GM13976 (cell line): ENCODE data around the gene TMEM131.

Experiments
- DNase-seq: peaks from one replicate; pipeline ENCODE4 v3.0.0; 2012; ENCODE audit warnings: low spot score
- in situ Hi-C: fragments of 300-500 bp; cut with MboI; formaldehyde crosslinking; loops from one replicate; pipeline ENCODE4 v1.12.0; 2022; ENCODE audit warnings: low sequenced_read_pairs, mixed read lengths, inconsistent platforms; ENCODE audit not compliant: unreplicated experiment
- TF ChIP-seq, protein P1 (sequence below): IDR thresholded peaks from 2 replicates; pipeline ENCODE4 v1.5.1; 2012; ENCODE audit warnings: borderline replicate concordance, mild to moderate bottlenecking; ENCODE audit not compliant: insufficient read depth; ENCODE audit errors: extremely low read depth, missing control alignments, control extremely low read depth

The TMEM131 gene

GRCh38 chr2:97718942-97719341 is 276.8 kb downstream of the TMEM131 start:
- TF ChIP-seq, protein P1, sequence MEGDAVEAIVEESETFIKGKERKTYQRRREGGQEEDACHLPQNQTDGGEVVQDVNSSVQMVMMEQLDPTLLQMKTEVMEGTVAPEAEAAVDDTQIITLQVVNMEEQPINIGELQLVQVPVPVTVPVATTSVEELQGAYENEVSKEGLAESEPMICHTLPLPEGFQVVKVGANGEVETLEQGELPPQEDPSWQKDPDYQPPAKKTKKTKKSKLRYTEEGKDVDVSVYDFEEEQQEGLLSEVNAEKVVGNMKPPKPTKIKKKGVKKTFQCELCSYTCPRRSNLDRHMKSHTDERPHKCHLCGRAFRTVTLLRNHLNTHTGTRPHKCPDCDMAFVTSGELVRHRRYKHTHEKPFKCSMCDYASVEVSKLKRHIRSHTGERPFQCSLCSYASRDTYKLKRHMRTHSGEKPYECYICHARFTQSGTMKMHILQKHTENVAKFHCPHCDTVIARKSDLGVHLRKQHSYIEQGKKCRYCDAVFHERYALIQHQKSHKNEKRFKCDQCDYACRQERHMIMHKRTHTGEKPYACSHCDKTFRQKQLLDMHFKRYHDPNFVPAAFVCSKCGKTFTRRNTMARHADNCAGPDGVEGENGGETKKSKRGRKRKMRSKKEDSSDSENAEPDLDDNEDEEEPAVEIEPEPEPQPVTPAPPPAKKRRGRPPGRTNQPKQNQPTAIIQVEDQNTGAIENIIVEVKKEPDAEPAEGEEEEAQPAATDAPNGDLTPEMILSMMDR, result no peak
- no peak for DNase-seq

GRCh38 chr2:97718051-97718882 is 277.5 kb downstream of the TMEM131 start:
- in situ Hi-C loops, result no loop called here
- peak; percentile 77 for DNase-seq

More at GRCh38 chr2:97718942-97719341, 276.8 kb downstream of the TMEM131 start:
- in situ Hi-C loops, result no loop called here

GRCh38 chr2:97717613-97717995 is 278.1 kb downstream of the TMEM131 start:
- TF ChIP-seq, protein P1, result no peak
- in situ Hi-C loops, result no loop called here
- no peak for DNase-seq

More at GRCh38 chr2:97718051-97718882, 277.5 kb downstream of the TMEM131 start:
- TF ChIP-seq, protein P1, result no peak

DNA sequence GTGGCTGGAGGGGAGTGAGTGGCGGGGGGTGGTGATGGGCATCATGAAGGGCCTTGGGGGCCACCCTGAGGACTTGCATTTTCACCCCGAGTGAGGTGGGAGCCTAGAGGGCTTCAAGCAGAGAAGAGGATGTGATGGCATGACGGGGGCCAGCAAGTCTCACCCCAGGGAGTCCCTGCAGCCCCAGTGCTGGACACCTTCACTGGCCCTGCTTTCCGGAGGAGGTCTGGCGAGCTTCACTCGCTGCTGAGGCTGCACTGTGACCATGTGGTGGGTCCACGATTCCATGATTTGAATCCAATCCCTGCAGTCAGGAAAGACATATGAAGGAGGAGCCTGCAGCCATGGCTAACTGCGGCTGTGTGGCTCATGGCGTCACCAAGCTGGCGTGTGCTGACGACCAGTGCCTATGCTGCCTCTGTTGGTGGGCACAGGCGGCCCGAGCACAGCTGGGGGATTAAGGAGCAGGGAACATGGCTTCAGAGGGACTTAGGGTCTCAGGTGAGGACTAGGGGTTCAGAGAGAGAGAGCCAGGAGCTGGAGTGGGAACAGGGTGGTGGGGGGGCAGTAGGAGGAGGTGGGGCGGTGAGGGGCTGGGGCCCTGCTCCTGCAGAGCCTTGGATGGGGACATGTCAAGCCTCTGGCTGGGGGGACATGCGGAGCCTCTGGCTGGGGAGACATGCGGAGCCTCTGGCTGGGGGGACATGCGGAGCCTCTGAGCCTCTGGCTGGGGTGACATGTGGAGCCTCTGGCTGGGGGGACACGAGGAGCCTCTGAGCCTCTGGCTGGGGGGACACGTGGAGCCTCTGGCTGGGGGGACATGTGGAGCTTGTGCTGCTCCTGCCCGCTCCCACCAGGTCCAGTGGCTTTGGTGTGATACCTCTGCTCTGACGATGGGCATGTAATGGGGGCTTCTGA is 278.8 kb downstream of the TMEM131 start:
- in situ Hi-C loops, result no loop called here

DNA sequence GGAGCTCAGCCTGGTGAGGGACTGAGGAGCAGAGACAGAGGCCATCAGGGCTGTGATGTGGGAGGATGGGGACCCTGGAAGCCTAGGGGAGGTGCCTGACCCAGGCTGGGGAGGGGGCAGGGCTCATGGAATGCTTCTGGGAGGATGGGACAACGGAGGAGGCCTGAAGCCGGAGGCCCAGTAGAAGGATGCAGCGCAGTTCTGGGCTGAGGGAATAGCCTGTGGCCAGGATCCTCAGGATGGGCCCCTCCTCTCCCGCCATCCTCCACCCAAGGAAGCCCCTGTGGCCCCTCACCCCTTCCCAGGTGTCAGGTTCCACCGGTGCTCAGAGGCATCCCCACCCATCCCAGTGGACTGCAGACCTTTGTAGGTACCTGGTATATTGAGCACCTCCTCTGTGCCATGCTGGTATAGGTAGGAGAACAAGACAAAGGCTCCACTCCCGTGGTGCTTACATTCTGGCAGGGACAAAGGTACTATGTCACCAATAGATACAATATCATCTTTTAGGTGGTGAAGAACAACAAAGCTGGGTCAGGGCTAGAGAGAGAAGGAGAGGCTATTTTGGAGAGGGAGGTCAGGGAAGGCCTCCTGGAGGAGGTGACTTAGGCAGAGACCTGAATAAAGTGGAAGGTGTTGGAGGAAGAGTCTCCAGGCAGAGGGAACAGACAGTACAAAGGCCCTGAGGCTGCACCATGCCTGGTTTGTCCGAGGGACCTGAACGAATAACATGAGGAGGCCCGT is 279.6 kb downstream of the TMEM131 start:
- no peak for DNase-seq
- TF ChIP-seq, protein P1, result no peak
- in situ Hi-C loops, result no loop called here

More for the DNA sequence above, 278.8 kb downstream of the TMEM131 start:
- TF ChIP-seq, protein P1, result no peak
- DNase-seq, result no peak

- no peak for DNase-seq
- TF ChIP-seq, protein P1, result no peak
- in situ Hi-C loops, result no loop called here
These were observed 280.6 kb downstream of the TMEM131 start for GRCh38 chr2:97714950-97715652.
